Caco-2 (cell line): ENCODE data around the gene APOBEC3B. TPM values are rescaled to one million over a fixed set of nuclear protein-coding genes. Genes with fewer than 3 reads are reported as not detected.

ENCODE experiments used
- BruUV-seq: library from RNA; stranded (reverse); fragments of 400-500 nt; replicated peaks from 2 replicates; lab custom pipeline; 2021; lab: Mats Ljungman, UMichigan
- CTCF ChIA-PET: fragments of 300-600 bp; sonication (Branson Sonifier 250); formaldehyde crosslinking; loops from one replicate; lab custom pipeline; 2022; ENCODE audit warnings: antibody characterized with exemption; lab: Charles Lee
- POLR2A ChIA-PET: fragments of 300-600 bp; sonication (Branson Sonifier 250); formaldehyde crosslinking; loops from one replicate; lab custom pipeline; 2022; ENCODE audit warnings: antibody characterized with exemption; lab: Charles Lee
- DNase-seq, 2 experiments: peaks; one replicate each; pipeline versions ENCODE4 v3.0.0 to v3.0.0-alpha.2; 2020 to 2022
- H3K27me3 ChIP-seq: replicated peaks from 2 replicates; pipeline ENCODE4 v1.6.0; 2011; ENCODE audit warnings: low read length; ENCODE audit not compliant: control insufficient read depth, insufficient read depth
- H3K36me3 ChIP-seq: 2 replicates; pipeline ENCODE4 v1.5.1; 2011; ENCODE audit warnings: low read length; ENCODE audit not compliant: control insufficient read depth, insufficient read depth
- H3K4me1 ChIP-seq: fragments of 250-450 bp; sonication (Bioruptor Pico); 2 replicates; pipeline ENCODE4 v1.5.1; 2020; ENCODE audit warnings: mild to moderate bottlenecking
- H3K4me3 ChIP-seq: 2 replicates; pipeline ENCODE4 v1.5.1; 2011; ENCODE audit warnings: low read depth, mild to moderate bottlenecking, control low read depth, low read length
- H3K9me3 ChIP-seq: fragments of 250-450 bp; sonication (Bioruptor Pico); 2 replicates; pipeline ENCODE4 v1.5.1; 2020; ENCODE audit warnings: mild to moderate bottlenecking, moderate library complexity
- H3K27ac Mint-ChIP-seq: one replicate; pipeline ENCODE4 v1.8.0; 2022; ENCODE audit warnings: mixed read lengths; ENCODE audit not compliant: unreplicated experiment
- H3K27me3 Mint-ChIP-seq: one replicate; pipeline ENCODE4 v1.8.0; 2022; ENCODE audit warnings: mixed read lengths; ENCODE audit not compliant: insufficient read depth, unreplicated experiment
- H3K36me3 Mint-ChIP-seq: one replicate; pipeline ENCODE4 v1.8.0; 2022; ENCODE audit warnings: mild to moderate bottlenecking, mixed read lengths; ENCODE audit not compliant: insufficient read depth, unreplicated experiment
- H3K4me1 Mint-ChIP-seq: one replicate; pipeline ENCODE4 v1.8.0; 2022; ENCODE audit warnings: low read depth, mixed read lengths; ENCODE audit not compliant: unreplicated experiment
- H3K4me3 Mint-ChIP-seq: one replicate; pipeline ENCODE4 v1.8.0; 2022; ENCODE audit warnings: mild to moderate bottlenecking, moderate library complexity, mixed read lengths; ENCODE audit not compliant: unreplicated experiment
- H3K9me3 Mint-ChIP-seq: one replicate; pipeline ENCODE4 v1.8.0; 2022; ENCODE audit warnings: mixed read lengths; ENCODE audit not compliant: unreplicated experiment
- CTCF ChIP-seq, 2 experiments: fragments of 200-600 bp in 1 of 2; IDR thresholded peaks; 1 replicate in 1 of 2; 2 replicates in 1 of 2; pipeline versions ENCODE4 v1.5.1 to v1.8.0; 2011 to 2022; ENCODE audit warnings: antibody characterized with exemption in 1 of 2, control low read depth in 1 of 2, inconsistent platforms in 1 of 2, low read depth in 1 of 2, low read length in 1 of 2, mild to moderate bottlenecking in 1 of 2, moderate library complexity in 1 of 2; ENCODE audit not compliant: insufficient read depth in 1 of 2, severe bottlenecking in 1 of 2, unreplicated experiment in 1 of 2
- intact Hi-C: fragments of 100-400 bp; cut with micrococcal nuclease; formaldehyde crosslinking; loops from one replicate; pipeline ENCODE4 v1.10.0; 2022; ENCODE audit not compliant: unreplicated experiment
- total RNA-seq: library from RNA; stranded (reverse); gene quantifications from 2 replicates; pipeline ENCODE4 v1.2.3, GENCODE V29; 2022

Gene APOBEC3B
- total RNA-seq, 1 experiment from 2014 or later, result 55.8 TPM

- ChIA-PET POLR2A (no interaction called here), CTCF (interaction anchor here (0.9 kb wide), 1 partner anchor 44 kb away, joined by 3 read pairs; no protein-coding TSS in a partner anchor)
- no TSS peak for BruUV-seq
- Histone ChIP-seq H3K27me3 (no peaks in the 10 kb centered on the region), H3K36me3 (no peaks in the 10 kb centered on the region), H3K4me3 (no peak overlapping the region), H3K4me1 (peaks cover 15% of the 10 kb centered on the region), H3K9me3 (no peaks in the 10 kb centered on the region)
- H3K9me3 Mint-ChIP-seq, result no peaks in the 10 kb centered on the region
- H3K4me1 Mint-ChIP-seq, result peaks cover 10% of the 10 kb centered on the region
- H3K4me3 Mint-ChIP-seq, result no peak overlapping the region
- H3K27ac Mint-ChIP-seq, result no peak overlapping the region
- H3K27me3 Mint-ChIP-seq, result no peaks in the 10 kb centered on the region
- H3K36me3 Mint-ChIP-seq, result peaks cover 5% of the 10 kb centered on the region
- no peak for TF ChIP-seq CTCF (IDR thresholded peaks at IDR 0.05; ENCODE audit: insufficient read depth in 1 of 2, low read depth in 1 of 2, low read length in 1 of 2, severe bottlenecking in 1 of 2, unreplicated experiment in 1 of 2)
- no peak for DNase-seq
- intact Hi-C loops, result no loop called here
Observed at GRCh38 chr22:38968801-38969200, 13.3 kb upstream of the APOBEC3B start.

DNA sequence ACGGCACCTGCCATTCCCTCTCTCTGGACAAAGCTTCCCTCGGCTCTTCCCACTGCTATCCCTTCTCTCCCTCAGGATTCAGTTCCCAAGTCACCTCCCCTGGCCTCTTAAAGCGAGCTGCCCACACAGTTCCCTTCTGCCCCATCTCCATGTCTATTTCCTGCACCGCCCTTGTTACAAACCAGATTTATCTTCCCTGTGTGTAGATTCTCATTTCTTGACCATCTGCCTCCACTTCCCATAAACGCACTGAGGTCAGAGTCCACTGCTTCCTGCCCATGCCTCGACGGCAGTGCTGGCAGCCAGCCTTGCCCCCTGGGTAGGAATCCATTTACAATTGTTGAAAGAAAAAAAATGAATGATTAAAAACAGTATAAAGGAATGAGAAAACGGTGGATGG is 11.6 kb upstream of the APOBEC3B start:
- CTCF ChIA-PET, result interaction anchor here (0.9 to 1.2 kb wide), 2 partner anchors 9 to 100 kb away, joined by 3 read pairs; no protein-coding TSS in a partner anchor
- POLR2A ChIA-PET, result no interaction called here
- BruUV-seq, result no TSS peak
- no peaks in the 10 kb centered on the region for H3K36me3 ChIP-seq
- Mint-ChIP-seq H3K27me3 (no peaks in the 10 kb centered on the region), H3K4me1 (peaks cover 2% of the 10 kb centered on the region), H3K27ac (no peak overlapping the region), H3K36me3 (peaks cover 5% of the 10 kb centered on the region), H3K4me3 (no peak overlapping the region), H3K9me3 (no peaks in the 10 kb centered on the region)
- no peaks in the 10 kb centered on the region for H3K4me1 ChIP-seq
- intact Hi-C loops, result no loop called here
- no peak for TF ChIP-seq CTCF (IDR thresholded peaks at IDR 0.05; ENCODE audit: insufficient read depth in 1 of 2, low read depth in 1 of 2, low read length in 1 of 2, severe bottlenecking in 1 of 2, unreplicated experiment in 1 of 2)
- no peaks in the 10 kb centered on the region for H3K27me3 ChIP-seq
- DNase-seq, result no peak
- no peaks in the 10 kb centered on the region for H3K9me3 ChIP-seq
- no peak overlapping the region for H3K4me3 ChIP-seq

GRCh38 chr22:38971202-38971601 is 10.9 kb upstream of the APOBEC3B start:
- peaks cover 5% of the 10 kb centered on the region for H3K36me3 Mint-ChIP-seq
- H3K9me3 ChIP-seq, result peaks cover 6% of the 10 kb centered on the region; the same call in 1 of the 2 replicates
- H3K4me3 ChIP-seq, result no peak overlapping the region
- no peaks in the 10 kb centered on the region for H3K4me1 ChIP-seq
- intact Hi-C loops, result no loop called here
- no peak overlapping the region for H3K4me3 Mint-ChIP-seq
- no TSS peak for BruUV-seq
- no peaks in the 10 kb centered on the region for H3K4me1 Mint-ChIP-seq
- H3K9me3 Mint-ChIP-seq, result no peaks in the 10 kb centered on the region
- no peaks in the 10 kb centered on the region for H3K27me3 Mint-ChIP-seq
- DNase-seq, result no peak
- no peak overlapping the region for H3K27ac Mint-ChIP-seq
- no peak for TF ChIP-seq CTCF (IDR thresholded peaks at IDR 0.05; ENCODE audit: insufficient read depth in 1 of 2, low read depth in 1 of 2, low read length in 1 of 2, severe bottlenecking in 1 of 2, unreplicated experiment in 1 of 2)
- H3K36me3 ChIP-seq, result no peaks in the 10 kb centered on the region
- no peaks in the 10 kb centered on the region for H3K27me3 ChIP-seq
- ChIA-PET POLR2A (no interaction called here), CTCF (interaction anchor here (0.6 to 1.2 kb wide), 3 partner anchors 8 to 311 kb away, joined by 3 read pairs; no protein-coding TSS in a partner anchor)
